SK-N-SH (cell line): ENCODE data around the gene UGGT2. TPM values are rescaled to one million over a fixed set of nuclear protein-coding genes. Genes with fewer than 3 reads are reported as not detected.

Experiments used
- CTCF ChIA-PET: fragments of 300-600, 350-600 bp; formaldehyde crosslinking; extraction: SDS; loops from one replicate; lab custom pipeline; 2021; lab: Yijun Ruan, JAX
- POLR2A ChIA-PET: fragments of 350-600 bp; sonication (Branson Sonifier 250); formaldehyde crosslinking; extraction: SDS; loops from one replicate; lab custom pipeline; 2020; ENCODE audit warnings: antibody characterized with exemption, inconsistent platforms; lab: Yijun Ruan, JAX
- DNase-seq: peaks from one replicate; pipeline ENCODE4 v3.0.0; 2012
- H2AFZ ChIP-seq: fragments of 200-600 bp; sonication (generic); 2 replicates; pipeline ENCODE4 v1.8.1; 2016; ENCODE audit warnings: antibody characterized with exemption, mild to moderate bottlenecking, low read depth
- H3F3A ChIP-seq: fragments of 200-600 bp; sonication (generic); replicated peaks from 2 replicates; pipeline ENCODE3; 2016; ENCODE audit warnings: antibody characterized with exemption, mild to moderate bottlenecking; ENCODE audit not compliant: insufficient read depth
- H3K27ac ChIP-seq, 2 experiments: fragments of 200-500 bp in 1 of 2; fragments of 200-600 bp in 1 of 2; sonication (Bioruptor generic) in 1 of 2; sonication (generic), shearing (Covaris generic) in 1 of 2; 2 replicates each; pipeline versions ENCODE4 v1.5.1 to v1.6.1; 2014 to 2016; ENCODE audit warnings: low read depth in 2 of 2, inconsistent platforms in 1 of 2, low read length in 1 of 2, mild to moderate bottlenecking in 1 of 2, mixed read lengths in 1 of 2
- H3K27me3 ChIP-seq: fragments of 200-600 bp; sonication (generic), shearing (Covaris generic); 2 replicates; pipeline ENCODE4 v1.6.1; 2016; ENCODE audit warnings: mixed run types; ENCODE audit not compliant: insufficient read depth
- H3K36me3 ChIP-seq, 2 experiments: fragments of 200-500 bp in 1 of 2; fragments of 200-600 bp in 1 of 2; sonication (Bioruptor generic) in 1 of 2; sonication (generic) in 1 of 2; replicated peaks in 1 of 2; 2 replicates each; pipeline versions ENCODE3 to v1.5.1; 2014 to 2016; ENCODE audit warnings: low read length in 1 of 2, mild to moderate bottlenecking in 1 of 2; ENCODE audit not compliant: insufficient read depth in 2 of 2, control insufficient read depth in 1 of 2
- H3K4me1 ChIP-seq, 2 experiments: fragments of 200-500 bp in 1 of 2; fragments of 200-600 bp in 1 of 2; sonication (Bioruptor generic) in 1 of 2; sonication (generic), shearing (Covaris generic) in 1 of 2; 2 replicates each; pipeline versions ENCODE4 v1.5.1 to v1.6.1; 2014 to 2016; ENCODE audit warnings: low read depth in 1 of 2, low read length in 1 of 2, mixed run types in 1 of 2; ENCODE audit not compliant: insufficient read depth in 2 of 2, control insufficient read depth in 1 of 2
- H3K4me2 ChIP-seq: fragments of 200-600 bp; sonication (generic), shearing (Covaris generic); 2 replicates; pipeline ENCODE4 v1.6.1; 2017; ENCODE audit warnings: mixed run types
- H3K4me3 ChIP-seq, 2 experiments: fragments of 200-500 bp in 1 of 2; fragments of 200-600 bp in 1 of 2; sonication (Bioruptor generic) in 1 of 2; sonication (generic), shearing (Covaris generic) in 1 of 2; 2 replicates each; pipeline versions ENCODE4 v1.5.1 to v1.8.1; 2014 to 2016; ENCODE audit warnings: low read depth in 2 of 2, inconsistent platforms in 1 of 2, low read length in 1 of 2, mild to moderate bottlenecking in 1 of 2, mixed read lengths in 1 of 2, moderate library complexity in 1 of 2
- H3K79me2 ChIP-seq: fragments of 200-600 bp; sonication (generic); 2 replicates; pipeline ENCODE4 v1.8.1; 2017; ENCODE audit warnings: mild to moderate bottlenecking; ENCODE audit not compliant: insufficient read depth
- H3K9ac ChIP-seq: fragments of 200-600 bp; sonication (generic); 2 replicates; pipeline ENCODE4 v1.6.1; 2017; ENCODE audit warnings: mixed run types
- H3K9me2 ChIP-seq: fragments of 200-600 bp; sonication (generic); 2 replicates; pipeline ENCODE4 v1.6.1; 2017; ENCODE audit warnings: mixed run types
- H3K9me3 ChIP-seq: fragments of 200-600 bp; sonication (generic); 2 replicates; pipeline ENCODE4 v1.6.1; 2017; ENCODE audit warnings: mixed run types, mild to moderate bottlenecking, moderate library complexity
- H4K20me1 ChIP-seq: fragments of 200-600 bp; sonication (generic); 2 replicates; pipeline ENCODE4 v1.6.1; 2017; ENCODE audit warnings: mild to moderate bottlenecking, mixed run types; ENCODE audit not compliant: insufficient read depth
- FOXJ3 ChIP-seq: sonication (generic); formaldehyde crosslinking; IDR thresholded peaks from 2 replicates; pipeline ENCODE4 v1.5.1; 2020; ENCODE audit warnings: mild to moderate bottlenecking, missing genetic modification reagents
- GABPA ChIP-seq: IDR thresholded peaks from 2 replicates; pipeline ENCODE4 v1.4.0; 2012; ENCODE audit warnings: low read depth, mild to moderate bottlenecking
- GATA2 ChIP-seq: sonication (generic); formaldehyde crosslinking; IDR thresholded peaks from 2 replicates; pipeline ENCODE4 v1.5.0; 2020; ENCODE audit warnings: mild to moderate bottlenecking, missing genetic modification reagents
- MXI1 ChIP-seq: IDR thresholded peaks from 2 replicates; pipeline ENCODE4 v1.6.1; 2012; ENCODE audit warnings: mild to moderate bottlenecking, low read depth, low read length, improper control_type of control experiment
- NFIC ChIP-seq: IDR thresholded peaks from 2 replicates; pipeline ENCODE4 v1.4.0; 2012; ENCODE audit warnings: borderline replicate concordance
- PBX3 ChIP-seq: IDR thresholded peaks from 2 replicates; pipeline ENCODE4; 2012
- RAD21 ChIP-seq: IDR thresholded peaks from 2 replicates; pipeline ENCODE4 v1.6.1; 2012; ENCODE audit warnings: mild to moderate bottlenecking, low read length
- RCOR1 ChIP-seq: fragments of 150-350 bp; IDR thresholded peaks from 2 replicates; pipeline ENCODE4 v1.6.1; 2017; ENCODE audit warnings: antibody characterized with exemption, low read length
- RFX5 ChIP-seq: IDR thresholded peaks from 2 replicates; pipeline ENCODE4 v1.6.1; 2012; ENCODE audit warnings: mild to moderate bottlenecking, improper control_type of control experiment, low read length
- SIN3A ChIP-seq: IDR thresholded peaks from 2 replicates; pipeline ENCODE4 v1.6.1; 2012; ENCODE audit warnings: low read depth, mild to moderate bottlenecking, low read length, moderate library complexity, borderline replicate concordance
- SMC3 ChIP-seq: IDR thresholded peaks from 2 replicates; pipeline ENCODE4 v1.6.1; 2012; ENCODE audit warnings: low read depth, low read length, improper control_type of control experiment
- TAF1 ChIP-seq: IDR thresholded peaks from 2 replicates; pipeline ENCODE4 v1.6.1; 2012; ENCODE audit warnings: low read depth, mild to moderate bottlenecking, low read length, moderate library complexity, borderline replicate concordance
- TCF12 ChIP-seq: IDR thresholded peaks from 2 replicates; pipeline ENCODE4 v1.4.0; 2012
- USF2 ChIP-seq: fragments of 150-350 bp; IDR thresholded peaks from 2 replicates; pipeline ENCODE4 v1.6.1; 2017; ENCODE audit warnings: antibody characterized with exemption, low read length, low read depth, borderline replicate concordance
- WGBS: methylation state at CpG from one replicate; pipeline ENCODE4 v1.1.6; 2017; ENCODE audit warnings: low lambda C conversion rate; 5-methylcytosine and 5-hydroxymethylcytosine counted together
- polyA plus RNA-seq, 3 experiments: library from polyadenylated mRNA; depleted of rRNA; stranded (reverse); fragments of >200 nt; gene quantifications; 2 replicates each; pipeline ENCODE4 v1.2.3, GENCODE V29; 2012
- TF ChIP-seq, protein P1 (sequence below): fragments of 200-600 bp; sonication (generic); IDR thresholded peaks from 2 replicates; pipeline ENCODE4 v1.6.1; 2017; ENCODE audit warnings: antibody characterized with exemption, mild to moderate bottlenecking, moderate library complexity
- TF ChIP-seq, protein P2 (sequence below): fragments of 150-350 bp; IDR thresholded peaks from 2 replicates; pipeline ENCODE4 v1.6.1; 2016; ENCODE audit warnings: mild to moderate bottlenecking, low read depth, low read length

Gene UGGT2
- polyA plus RNA-seq, 1 of the 3 experiments (the other 2 are of a cell fraction), result 13.3 TPM

DNA sequence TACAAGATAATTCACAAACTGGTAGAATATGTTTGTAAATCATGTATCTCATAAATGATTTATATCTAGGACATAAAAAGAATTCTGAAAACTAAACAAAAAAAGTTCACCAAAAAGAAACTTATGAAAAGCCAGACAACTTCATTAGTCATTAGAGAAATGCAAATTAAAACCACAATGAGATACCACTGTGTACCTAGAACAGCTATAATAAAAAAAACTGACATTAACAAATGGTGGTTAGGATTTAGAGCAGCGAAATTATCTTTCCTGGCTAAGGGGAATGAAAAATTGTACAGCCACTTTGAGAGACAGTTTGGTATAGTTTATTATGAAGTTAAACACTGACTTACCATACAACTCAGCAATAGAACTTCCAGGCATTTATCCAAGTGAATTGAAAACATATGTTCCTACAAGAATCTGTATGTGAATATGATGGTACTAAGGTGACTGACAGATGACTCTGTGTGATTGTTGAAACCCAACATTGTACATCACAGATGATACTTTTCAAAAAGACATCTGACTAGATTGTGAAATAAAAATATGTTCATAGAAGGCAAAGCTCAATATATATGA lies 41.8 kb downstream of the UGGT2 start:
- no peak for DNase-seq
- H3K9me2 ChIP-seq, result no peaks in the 10 kb centered on the region

DNA sequence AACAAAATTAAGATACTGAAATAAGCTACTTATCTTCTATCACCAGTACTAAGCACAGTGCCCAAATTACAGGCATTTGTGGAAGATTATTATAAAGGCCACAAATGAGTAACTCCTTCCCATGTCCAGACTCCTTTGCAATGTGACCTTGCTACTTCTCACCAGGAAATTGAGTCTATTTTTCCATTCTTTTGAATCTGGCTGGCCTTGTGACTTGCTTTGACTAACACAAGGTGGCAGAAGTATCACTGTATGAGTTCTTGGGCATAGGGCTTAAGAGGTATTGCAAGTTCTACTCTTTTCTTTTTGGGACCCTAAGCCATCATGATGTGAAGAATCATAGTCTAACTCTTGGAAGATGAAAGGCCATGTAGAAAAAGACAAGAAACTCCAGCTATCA lies 49.9 kb downstream of the UGGT2 start:
- H3K4me1 ChIP-seq, result no peaks in the 10 kb centered on the region
- H3K9me3 ChIP-seq, result no peaks in the 10 kb centered on the region
- no peaks in the 10 kb centered on the region for H3F3A ChIP-seq
- H3K27me3 ChIP-seq, result no peaks in the 10 kb centered on the region
- no peaks in the 10 kb centered on the region for H4K20me1 ChIP-seq
- TF ChIP-seq SMC3, result 0 out of 2 replicates have a peak, but pooled peaks have one; percentile 7
- TF ChIP-seq, protein P1, sequence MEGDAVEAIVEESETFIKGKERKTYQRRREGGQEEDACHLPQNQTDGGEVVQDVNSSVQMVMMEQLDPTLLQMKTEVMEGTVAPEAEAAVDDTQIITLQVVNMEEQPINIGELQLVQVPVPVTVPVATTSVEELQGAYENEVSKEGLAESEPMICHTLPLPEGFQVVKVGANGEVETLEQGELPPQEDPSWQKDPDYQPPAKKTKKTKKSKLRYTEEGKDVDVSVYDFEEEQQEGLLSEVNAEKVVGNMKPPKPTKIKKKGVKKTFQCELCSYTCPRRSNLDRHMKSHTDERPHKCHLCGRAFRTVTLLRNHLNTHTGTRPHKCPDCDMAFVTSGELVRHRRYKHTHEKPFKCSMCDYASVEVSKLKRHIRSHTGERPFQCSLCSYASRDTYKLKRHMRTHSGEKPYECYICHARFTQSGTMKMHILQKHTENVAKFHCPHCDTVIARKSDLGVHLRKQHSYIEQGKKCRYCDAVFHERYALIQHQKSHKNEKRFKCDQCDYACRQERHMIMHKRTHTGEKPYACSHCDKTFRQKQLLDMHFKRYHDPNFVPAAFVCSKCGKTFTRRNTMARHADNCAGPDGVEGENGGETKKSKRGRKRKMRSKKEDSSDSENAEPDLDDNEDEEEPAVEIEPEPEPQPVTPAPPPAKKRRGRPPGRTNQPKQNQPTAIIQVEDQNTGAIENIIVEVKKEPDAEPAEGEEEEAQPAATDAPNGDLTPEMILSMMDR, result peak; percentile 19; the same call in 1 of the 2 replicates
- 0 out of 2 replicates have a peak, but pooled peaks have one; percentile 16 for TF ChIP-seq RAD21
- no peak for TF ChIP-seq GATA2 (CRISPR knock-in tag)
- no peak for DNase-seq
- ChIA-PET POLR2A (no interaction called here), CTCF (interaction anchor here (1.0 to 2.7 kb wide), 2 partner anchors 17 to 814 kb away, joined by 4 to 10 read pairs; no protein-coding TSS in a partner anchor)
- no peak overlapping the region for H3K4me3 ChIP-seq
- H3K9me2 ChIP-seq, result no peaks in the 10 kb centered on the region
- no peak overlapping the region for H3K27ac ChIP-seq
- peaks cover 14% of the 10 kb centered on the region; the same call in 1 of the 2 replicates for H3K79me2 ChIP-seq
- H3K36me3 ChIP-seq, result peaks cover 8% of the 10 kb centered on the region in 2 experiments
- no peak overlapping the region for H2AFZ ChIP-seq
- H3K9ac ChIP-seq, result no peak overlapping the region
- H3K4me2 ChIP-seq, result no peak overlapping the region

More for the DNA sequence above, 41.8 kb downstream of the UGGT2 start:
- Histone ChIP-seq H3K36me3 (peaks cover 11 to 22% of the 10 kb centered on the region in 2 experiments), H3K27me3 (no peaks in the 10 kb centered on the region), H4K20me1 (no peaks in the 10 kb centered on the region), H3K4me2 (no peak overlapping the region), H3K4me1 (peaks cover 0 to 4% of the 10 kb centered on the region in 2 experiments; a peak in 1 of 4 replicates), H2AFZ (no peak overlapping the region), H3K79me2 (peaks cover 19% of the 10 kb centered on the region), H3F3A (peaks cover 5% of the 10 kb centered on the region), H3K9ac (no peak overlapping the region), H3K4me3 (no peak overlapping the region), H3K9me3 (no peaks in the 10 kb centered on the region), H3K27ac (peak overlapping the region; percentile 14 to 35; a peak in 1 of 4 replicates)
- POLR2A ChIA-PET, result no interaction called here
- CTCF ChIA-PET, result interaction anchor here (0.6 kb wide), 1 partner anchor 806 kb away, joined by 3 read pairs; no protein-coding TSS in a partner anchor
- 26% methylated on average over 1 of the region's 1 CpG for WGBS
- TF ChIP-seq GABPA (no peak), RCOR1 (no peak), GATA2 (CRISPR knock-in tag) (no peak), RFX5 (no peak), SIN3A (no peak), FOXJ3 (CRISPR knock-in tag) (no peak), NFIC (no peak), MXI1 (no peak), USF2 (no peak), TAF1 (no peak), PBX3 (peak; percentile 47; the same call in 1 of the 2 replicates), SMC3 (no peak), TCF12 (peak; percentile 76)
- TF ChIP-seq, protein P2, sequence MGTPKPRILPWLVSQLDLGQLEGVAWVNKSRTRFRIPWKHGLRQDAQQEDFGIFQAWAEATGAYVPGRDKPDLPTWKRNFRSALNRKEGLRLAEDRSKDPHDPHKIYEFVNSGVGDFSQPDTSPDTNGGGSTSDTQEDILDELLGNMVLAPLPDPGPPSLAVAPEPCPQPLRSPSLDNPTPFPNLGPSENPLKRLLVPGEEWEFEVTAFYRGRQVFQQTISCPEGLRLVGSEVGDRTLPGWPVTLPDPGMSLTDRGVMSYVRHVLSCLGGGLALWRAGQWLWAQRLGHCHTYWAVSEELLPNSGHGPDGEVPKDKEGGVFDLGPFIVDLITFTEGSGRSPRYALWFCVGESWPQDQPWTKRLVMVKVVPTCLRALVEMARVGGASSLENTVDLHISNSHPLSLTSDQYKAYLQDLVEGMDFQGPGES, result no peak
- TF ChIP-seq, all 33 proteins: peak for 2
